Caki2 (cell line): ENCODE data around the gene HEMK1. TPM values are rescaled to one million over a fixed set of nuclear protein-coding genes. Genes with fewer than 3 reads are reported as not detected.
A peak's percentile ranks its signal among the peaks of the same experiment; 100 is the strongest.

ENCODE experiments used
- DNase-seq: peaks from one replicate; pipeline ENCODE4 v3.0.0-alpha.2; 2015; ENCODE audit warnings: low read depth
- in situ Hi-C: cut with HindIII; loops from 2 replicates; pipeline ENCODE4 v1.10.0; 2016; ENCODE audit warnings: low sequenced_read_pairs, low pct_unique_long_range_greater_than_20kb, mixed read lengths
- total RNA-seq: library from RNA; depleted of rRNA; stranded (reverse); fragments of >200 nt; shearing (Covaris generic); gene quantifications from 2 replicates; pipeline ENCODE4 v1.2.3, GENCODE V29; 2014; ENCODE audit warnings: low replicate concordance

Gene HEMK1
- total RNA-seq, 1 experiment from 2014 or later: 25.6 TPM

DNA sequence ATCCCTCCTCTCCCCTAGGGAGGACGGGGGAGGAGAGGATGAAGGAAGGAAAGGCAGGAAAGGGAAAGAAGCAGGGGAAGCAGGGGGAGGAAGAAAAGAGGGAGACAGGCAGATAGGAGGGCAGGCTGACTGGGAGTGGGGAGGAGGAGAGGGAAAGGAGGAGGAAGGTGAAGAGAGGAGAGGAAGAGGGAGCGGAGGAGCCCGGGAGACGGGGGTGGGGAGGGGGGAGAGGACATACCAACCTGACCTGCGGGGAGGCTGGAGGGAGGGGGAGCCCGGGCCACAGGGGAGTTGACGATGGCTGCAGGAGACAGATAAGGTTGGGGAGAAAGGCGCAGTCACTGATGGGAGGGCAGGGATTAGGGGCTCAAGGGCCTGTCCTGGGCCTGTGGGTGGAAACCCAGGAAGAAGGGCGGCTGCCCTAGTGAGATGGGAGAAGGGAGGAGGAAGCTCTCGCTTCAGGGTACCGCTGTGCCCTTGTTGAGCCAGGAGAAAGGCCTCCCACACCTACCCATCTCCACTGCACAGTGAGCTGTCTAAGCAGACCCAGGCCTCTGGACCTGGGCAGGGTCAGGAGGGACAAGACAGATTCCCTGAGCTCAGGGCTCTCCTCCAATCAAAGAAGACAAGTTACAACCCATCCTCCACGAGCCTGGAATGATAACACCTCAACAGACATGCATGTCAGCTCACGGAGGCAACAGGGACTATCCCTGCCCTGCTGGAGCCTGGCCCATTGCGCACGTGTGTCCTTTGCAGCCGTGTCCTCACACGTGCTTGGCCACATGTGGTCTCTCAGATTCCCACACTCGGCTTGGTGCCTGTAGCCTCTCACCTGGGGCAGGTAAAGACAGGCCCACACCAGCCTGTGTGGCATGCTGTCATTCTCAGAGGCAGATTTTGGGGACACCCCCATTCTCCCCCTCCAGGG lies 29.7 kb upstream of the HEMK1 start:
- no peak for DNase-seq
- in situ Hi-C loops: no loop called here

DNA sequence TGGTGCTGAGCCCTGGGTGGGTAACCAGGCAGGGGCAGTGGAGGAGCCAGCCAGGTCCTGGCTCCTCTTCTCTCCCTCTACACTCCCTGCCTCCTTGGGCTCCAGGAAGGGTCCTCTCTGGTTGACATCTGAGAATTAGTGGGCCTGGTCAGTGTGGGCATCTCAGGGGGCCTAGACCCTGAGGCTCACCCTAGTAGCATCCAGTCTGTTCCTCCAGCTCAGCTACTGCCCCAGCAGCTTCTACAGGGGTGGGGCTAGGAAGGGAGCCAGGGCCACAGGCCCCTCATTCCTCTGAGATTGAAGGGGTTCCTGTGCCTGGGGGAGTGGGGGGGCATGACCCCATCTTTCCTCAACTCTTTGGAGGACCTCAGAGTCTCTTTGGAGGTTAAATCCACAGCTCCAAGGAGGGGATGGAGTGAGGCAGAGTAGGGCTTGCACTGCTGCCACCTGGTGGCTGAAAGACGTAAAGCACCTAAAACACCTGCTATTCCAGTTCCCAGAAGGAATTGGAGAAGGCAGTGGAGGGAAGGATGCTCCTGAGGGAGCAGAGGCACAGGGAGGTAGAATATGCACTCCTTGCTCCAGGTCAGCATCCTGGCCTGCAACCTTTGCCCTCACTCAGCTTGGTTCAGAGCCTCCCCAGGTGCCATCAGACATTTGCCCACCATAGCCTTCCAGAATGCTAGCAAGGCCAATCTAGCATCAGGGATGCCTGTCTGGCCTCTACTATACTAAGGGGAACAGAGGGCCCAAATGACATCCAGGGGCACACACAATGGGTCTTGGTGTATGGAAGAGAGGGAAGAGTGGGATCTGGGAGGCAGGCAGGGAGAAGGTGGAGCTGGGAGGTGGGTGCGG lies 26.9 kb upstream of the HEMK1 start:
- in situ Hi-C loops: no loop called here
- DNase-seq: peak; percentile 38

DNA sequence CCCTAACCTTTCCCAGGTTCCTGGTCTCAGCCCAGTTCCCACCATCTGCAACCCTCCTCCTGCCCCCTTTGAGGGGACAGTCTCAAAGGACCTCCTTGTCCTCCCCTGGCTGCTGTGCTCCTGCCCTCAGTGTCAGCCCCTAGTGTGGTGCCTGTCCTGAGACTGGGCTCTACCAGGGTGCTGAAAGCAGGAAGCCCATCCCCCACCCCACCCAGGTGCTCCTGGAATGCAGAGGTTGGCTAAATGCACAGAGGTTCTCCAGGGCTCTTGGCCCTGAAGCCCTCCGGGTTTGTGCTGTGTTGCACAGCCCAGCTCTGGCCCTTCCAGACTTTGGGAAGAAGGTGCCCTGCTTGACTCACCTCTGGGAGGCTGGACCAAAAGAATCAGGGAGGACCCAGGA lies 23.5 kb upstream of the HEMK1 start:
- no peak for DNase-seq
- in situ Hi-C loops: no loop called here

DNA sequence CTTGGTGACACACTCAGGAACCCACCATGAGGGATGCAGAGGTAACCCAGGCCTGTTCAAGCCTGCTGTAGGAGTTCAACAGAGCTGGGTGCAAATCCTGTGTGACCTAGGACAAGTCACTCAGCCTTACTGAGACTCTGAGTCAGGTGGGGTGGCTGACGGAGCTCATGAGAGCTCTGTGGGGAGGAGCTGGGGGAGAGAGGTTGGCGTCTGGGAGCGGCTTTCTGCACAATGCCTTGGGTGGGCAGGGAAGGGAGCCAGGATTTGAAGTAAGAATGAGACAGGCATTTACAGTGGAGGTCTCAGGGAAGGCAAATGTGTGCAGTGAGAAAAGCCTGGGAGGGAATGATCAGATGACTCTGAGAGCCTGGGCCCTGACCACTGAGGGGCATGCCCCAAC lies 20.1 kb upstream of the HEMK1 start:
- in situ Hi-C loops: no loop called here
- no peak for DNase-seq

DNA sequence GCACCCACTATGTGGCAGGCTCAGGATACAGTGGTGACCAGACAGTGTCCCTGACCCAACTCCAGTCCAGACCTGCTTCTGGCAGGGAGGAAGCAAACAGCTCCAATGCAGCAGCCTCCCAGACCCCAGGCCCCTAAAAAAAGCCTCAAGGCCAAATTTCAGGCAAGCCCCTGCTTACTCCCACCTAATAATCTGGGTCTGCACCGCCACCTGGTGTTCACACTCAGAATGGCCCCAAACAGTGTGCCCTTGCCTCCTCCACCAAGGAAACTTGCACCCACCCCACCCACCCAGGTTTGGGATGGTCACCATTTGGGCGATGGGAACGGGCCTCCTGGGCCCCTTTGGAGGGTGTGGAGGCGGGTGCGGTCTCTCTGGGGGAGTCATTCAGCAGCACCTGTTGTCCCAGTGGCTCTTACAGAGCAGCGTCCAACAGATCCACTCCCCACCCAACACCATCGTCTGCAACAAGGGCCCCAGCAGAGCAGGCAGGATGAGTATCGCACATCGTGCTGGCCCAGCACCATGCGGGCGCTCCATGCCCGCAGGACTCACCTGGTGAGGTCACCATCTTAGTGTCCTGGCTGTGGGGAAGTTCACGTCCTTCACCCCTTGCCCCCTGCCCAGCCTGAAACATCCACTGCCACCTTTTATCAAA lies 19.1 kb upstream of the HEMK1 start:
- in situ Hi-C loops: no loop called here
- DNase-seq: no peak

DNA sequence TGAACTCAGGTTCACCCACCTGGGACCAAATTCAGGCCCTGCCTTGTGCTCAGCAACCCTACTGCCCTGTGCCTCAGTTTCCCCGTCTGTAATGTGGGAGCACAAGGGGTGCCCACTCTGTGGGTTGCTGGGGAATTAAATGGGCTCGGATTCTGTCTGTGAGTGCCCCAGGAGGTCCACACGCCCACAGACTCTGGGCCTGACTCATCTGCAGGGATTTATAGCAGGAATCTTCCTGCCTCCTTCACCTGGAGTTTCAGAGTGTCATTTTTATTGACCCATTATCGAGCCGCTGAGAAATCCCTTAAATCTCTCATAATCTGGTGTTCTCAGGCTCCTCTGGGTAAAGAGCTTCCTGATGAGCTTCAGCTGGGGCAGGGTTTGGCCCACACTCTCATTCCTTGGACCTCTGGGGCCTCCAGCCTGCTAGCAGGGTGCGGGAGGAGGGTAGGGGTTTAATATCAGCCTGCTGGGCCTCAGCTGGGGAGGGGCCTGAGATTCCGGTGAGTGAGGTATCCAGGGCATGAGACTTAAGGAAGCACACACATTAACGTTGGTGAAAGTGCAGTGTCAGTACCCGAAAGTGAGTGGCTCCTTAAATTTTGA lies 18.2 kb upstream of the HEMK1 start:
- in situ Hi-C loops: no loop called here
- DNase-seq: no peak

DNA sequence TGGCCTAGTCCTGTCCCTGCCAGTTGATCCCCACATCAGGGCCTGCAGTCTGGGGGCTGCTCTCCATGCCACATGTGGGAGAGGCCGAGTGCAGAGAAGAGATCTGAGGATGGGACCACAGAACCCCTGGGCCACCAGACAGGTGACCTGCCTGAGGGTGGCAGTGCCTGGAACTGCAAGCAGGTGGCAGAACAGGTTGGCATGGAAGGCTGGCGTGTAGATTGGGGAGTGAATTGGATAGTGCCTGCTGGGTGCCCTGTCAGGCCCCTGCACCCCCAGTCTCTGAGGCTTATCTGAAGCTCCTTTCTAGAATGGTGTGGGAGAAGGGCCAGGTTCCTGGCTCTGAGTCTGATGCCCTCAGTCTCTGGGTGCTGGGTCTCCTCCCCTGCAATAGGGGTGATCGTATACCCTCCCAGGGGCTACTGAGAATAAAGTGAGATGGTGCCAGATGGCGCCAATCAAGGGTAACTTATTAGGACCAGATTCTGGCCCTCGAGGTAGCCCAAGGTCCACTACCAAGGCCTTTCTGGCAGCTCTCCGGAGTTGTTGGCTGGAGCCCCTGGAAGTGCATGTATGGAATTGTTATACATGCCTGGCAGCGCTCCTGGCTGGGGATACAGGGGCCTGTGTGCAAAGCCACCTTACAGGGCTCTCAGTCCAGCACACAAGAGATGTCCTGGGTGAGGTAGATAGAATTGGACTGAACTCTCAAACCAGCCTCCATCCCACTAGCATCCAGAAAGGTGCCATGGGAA lies 17.5 kb upstream of the HEMK1 start:
- in situ Hi-C loops: no loop called here
- no peak for DNase-seq

DNA sequence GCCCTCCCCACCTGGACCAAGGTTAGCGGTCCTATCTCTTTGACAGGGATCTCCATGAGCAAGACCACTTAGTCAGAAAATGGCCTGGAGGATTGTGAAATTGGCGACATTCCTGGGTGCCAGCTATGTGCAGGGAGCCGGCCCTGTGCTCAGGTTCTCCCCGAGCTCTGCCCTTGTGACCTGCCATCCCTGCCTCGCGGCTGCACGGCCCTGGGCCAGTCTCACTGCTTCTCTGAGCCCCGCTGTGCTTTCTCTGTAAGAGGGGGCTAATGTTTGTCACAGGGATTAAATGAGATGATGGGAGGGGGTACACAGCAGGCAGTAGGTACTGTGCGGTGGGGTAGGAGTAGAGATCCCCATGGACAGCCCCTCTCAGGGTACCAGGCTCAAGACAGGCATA lies 16.7 kb upstream of the HEMK1 start:
- DNase-seq: no peak
- in situ Hi-C loops: no loop called here

DNA sequence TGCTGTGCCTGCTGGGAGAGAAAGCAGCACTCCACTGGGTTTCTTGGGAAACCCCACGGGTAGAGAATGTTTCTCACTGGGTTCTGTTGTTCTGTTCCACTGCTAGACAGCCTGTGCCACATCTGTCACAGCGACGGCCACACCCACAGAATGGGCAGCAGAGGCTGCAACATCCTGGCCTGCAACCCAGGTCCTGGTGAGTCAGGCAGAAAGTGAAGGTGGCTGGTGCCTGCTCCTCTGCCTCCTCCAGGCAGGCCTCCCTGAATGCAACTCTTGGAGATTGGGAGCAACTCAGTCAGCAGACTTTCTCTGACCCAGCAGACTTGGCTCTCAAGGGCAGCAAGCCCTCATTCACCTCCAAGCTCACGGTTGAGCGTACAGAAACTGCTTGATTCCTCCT lies 14.8 kb upstream of the HEMK1 start:
- in situ Hi-C loops: no loop called here
- no peak for DNase-seq

DNA sequence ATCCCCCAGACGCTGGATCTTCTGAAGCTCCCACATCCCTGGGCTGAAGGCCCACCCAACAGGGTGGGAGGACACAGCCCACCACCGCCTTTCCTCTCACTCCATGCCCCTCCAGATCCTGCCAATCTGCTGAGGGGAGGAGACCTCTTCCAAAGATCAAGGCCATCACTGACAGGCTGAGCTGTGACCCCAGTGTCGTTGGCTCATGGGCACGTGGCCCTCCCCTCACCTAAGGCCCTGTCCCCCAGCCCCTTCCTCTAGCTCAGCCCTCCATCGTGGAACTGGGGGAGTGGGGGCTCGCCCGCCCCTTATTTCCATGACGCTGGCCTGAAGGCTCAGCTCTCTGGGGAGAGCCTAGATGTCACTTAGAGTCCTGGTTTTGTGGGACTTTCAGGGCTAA lies 12.2 kb upstream of the HEMK1 start:
- in situ Hi-C loops: no loop called here
- no peak for DNase-seq

DNA sequence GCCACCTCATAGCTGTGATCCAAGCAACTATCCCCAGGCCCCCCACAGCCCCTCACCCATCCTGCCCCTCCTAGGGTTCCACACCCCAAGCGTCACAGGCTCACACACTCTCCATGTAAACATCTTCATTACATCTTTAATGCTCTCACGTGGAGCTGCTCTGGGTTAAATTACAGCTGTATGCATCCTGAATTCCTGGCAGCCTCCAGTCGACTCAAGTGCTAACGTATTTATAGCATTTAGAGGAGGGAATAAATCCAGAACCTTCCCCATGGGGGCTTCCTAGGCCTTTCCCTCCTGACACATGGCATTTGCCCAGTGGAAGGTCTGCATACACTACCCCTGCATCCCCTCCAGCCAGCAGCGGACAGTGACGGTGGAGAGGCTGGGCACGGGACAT lies 11.4 kb upstream of the HEMK1 start:
- in situ Hi-C loops: no loop called here
- no peak for DNase-seq

DNA sequence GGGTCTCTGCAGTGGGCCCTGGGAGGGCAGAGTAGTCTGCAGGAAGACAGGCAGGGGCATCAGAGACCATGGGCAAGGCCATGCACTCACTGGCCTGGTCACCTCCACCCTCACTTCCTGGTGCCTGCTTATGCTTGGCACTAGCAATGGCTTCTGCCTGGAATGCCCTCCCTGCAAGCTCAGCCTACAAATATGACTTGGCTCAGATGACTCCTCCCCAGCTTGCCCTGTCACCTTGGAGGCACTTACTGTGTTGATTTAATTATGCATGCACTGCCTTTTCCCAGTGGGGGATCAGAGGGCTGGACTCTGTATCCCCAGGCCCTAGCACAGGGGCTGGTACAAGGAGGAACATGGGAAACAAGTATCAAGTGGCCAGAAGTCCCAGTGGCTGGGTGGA lies 9.6 kb upstream of the HEMK1 start:
- in situ Hi-C loops: no loop called here

DNA sequence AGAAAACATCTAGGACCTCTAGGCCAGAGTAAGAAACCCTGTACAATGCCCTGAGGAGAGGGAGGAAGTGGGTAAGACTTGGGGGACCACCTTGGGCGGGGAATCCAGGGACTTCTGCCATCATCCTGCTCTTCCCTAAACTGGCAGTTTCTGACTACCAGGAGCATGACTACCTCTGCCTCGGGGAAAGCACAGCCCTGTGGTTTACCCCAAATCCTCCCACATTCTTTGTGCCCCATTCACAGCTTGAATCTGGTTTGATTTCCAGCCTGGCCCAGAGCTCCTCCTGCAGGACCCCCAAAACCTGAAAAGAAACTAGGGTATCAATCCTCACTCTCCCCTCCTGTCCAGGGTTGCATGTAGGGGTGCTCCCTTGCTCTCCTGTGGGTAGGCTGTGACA lies 6.5 kb upstream of the HEMK1 start:
- DNase-seq: no peak
- in situ Hi-C loops: no loop called here

More for the DNA sequence above, 9.6 kb upstream of the HEMK1 start:
- DNase-seq: peak; percentile 23

DNA sequence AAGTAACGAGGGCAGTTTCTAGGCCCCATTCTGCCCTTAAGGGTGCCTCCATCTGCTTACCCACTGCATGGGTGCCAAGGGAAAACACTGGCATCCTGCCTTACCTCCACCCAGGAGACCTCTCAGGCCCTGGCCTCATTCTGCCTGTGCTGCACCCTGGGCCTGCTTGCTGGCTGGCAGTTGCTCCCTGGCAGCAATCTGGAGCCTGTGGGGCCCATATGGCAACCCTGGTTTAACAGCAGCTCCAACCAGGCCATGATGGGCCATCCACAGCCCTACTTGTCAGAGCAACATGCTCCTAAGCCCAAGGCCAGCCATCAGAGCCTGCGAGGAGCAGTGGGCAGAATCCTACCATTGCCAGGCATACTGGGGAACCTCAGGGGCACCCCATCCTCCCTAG lies 5.5 kb upstream of the HEMK1 start:
- in situ Hi-C loops: no loop called here
- DNase-seq: no peak

DNA sequence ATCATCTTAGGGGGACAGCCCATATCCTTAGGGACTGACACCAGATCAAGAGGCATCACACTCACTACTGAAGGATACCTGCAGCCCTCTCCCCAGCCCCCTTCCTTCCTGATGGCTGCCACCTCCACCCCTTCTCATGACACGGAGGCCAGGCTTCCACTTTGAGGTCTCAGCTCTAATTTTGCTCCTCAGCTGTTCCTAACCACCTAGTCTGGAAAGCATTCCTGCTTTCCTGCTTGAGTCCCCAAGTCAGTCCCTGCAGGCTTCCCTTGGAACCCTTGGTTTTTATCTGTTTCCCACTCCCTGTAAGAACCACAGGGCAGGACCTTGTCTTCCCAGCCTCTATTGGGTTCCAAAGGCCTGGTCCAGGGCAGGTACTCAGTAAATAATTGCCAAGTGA lies 5.0 kb upstream of the HEMK1 start:
- in situ Hi-C loops: no loop called here
- no peak for DNase-seq

DNA sequence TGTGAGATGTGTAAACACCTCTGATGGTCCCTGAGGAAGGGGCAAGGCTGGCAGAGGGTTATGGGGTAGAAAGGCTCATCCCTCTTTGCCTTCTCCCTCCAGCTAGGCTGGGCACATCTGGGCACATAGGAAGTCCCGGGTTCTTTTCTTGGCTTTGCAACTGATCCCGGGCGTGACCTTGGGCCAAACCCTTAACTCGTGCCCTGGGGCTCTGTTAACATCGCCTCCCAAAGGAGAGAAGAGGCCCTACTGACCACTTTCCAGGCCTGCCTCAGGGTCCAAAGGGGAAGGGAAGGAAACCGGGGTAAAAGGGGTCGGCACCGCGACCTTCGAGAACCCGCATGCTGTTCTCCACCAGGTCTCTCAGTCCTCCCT lies 2.3 kb upstream of the HEMK1 start:
- no peak for DNase-seq
- in situ Hi-C loops: no loop called here

DNA sequence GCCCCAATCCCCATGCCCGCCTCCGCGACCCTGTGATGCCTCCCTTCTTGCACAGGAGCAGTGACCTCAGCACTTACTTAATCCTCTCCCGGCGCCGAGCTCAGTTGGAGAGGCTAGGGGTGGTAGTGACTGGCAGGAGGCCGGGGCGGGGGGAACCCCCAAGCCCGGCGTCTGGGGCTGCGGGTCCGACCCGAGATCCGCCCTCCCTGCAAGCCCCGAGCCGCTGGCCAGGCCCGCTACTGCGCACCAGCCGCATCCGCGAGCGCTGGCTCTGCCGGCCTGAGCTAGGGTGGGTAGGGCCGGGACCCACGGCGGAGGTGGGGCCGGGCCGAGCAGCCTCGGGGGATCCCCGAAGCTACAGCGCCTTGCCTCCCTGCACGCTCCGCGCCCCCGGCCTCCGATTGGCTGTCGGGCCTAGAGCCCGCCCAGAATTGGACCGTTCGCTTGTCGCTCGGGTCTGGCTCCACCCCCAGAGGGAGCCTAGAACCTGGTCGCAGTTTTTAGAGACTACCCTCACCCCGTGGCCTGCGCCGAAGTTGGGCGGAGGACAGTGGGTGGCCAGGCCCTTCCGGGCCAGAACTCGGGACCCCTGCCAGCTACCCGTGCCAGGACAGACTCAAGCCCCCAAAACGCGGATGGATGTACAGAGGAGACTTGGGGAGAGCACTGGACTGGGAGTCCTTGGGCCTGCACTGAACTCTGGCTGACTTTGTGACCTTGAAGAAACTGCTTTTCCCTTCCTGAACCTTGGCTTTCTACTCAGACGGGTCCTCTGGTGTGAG lies 1.7 kb upstream of the HEMK1 start, which contains the start of gene C3orf18:
C3orf18 (minus strand) TSS at position 362 of the 782 bp plus-strand sequence. CDS start 2,048 bp downstream, outside the sequence.
- in situ Hi-C loops: no loop called here
- DNase-seq: peak; percentile 60
